Ecto neural progenitor cell (in vitro differentiated cells): Measurements from ENCODE around the gene ACVR1C.
A peak's percentile ranks its signal among the peaks of the same experiment; 100 is the strongest.

ENCODE experiments used
- DNase-seq: peaks from one replicate; pipeline ENCODE4 v3.0.0-alpha.2; 2018; ENCODE audit warnings: low spot score

Gene ACVR1C

GRCh38 chr2:157497638-157498314 is 130.9 kb downstream of the ACVR1C start:
- DNase-seq = no peak

GRCh38 chr2:157492189-157492773 is 136.4 kb downstream of the ACVR1C start:
- DNase-seq = peak; percentile 65

DNA sequence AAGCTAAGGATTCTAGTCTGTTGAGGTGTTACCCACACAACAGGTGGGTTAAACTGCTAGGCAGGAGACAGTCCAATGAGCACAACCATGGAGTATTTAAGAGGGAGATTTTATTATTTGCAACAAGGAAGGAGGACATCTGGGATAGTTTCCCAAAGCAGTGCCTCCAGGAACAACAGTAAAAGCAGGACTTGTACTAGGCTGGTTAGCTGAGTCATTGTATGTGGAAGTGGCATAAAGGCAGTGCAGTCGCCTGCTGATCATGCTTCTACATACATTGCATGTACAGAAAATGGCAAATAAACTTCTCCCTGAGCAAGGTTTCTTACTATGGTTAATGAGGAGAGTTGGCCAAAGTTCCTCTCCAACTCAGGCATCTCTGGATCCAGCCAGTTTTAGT is 138.7 kb downstream of the ACVR1C start:
- DNase-seq = no peak

- DNase-seq = no peak
Measured at GRCh38 chr2:157488877-157489276, 139.8 kb downstream of the ACVR1C start.

DNA sequence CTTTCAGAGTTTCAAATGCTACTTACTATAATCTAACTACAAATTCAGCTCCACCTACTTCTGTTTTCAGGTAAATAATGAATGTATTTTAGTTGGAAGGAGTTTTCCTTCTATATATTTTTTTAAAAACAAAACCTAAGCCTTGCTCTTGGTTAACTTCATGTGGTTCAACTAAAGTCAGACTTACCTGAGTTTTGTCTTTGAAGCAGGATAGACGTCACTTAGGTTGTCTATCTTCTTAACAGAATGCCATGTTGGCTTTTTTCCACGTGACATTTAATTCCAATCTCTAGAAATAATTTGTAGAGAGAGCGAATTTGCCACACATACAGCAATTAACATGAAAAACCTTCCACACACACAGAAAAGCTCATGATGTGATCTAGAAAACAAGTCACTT is 140.9 kb downstream of the ACVR1C start:
- DNase-seq = no peak

GRCh38 chr2:157487271-157487610 is 141.4 kb downstream of the ACVR1C start:
- no peak for DNase-seq

DNA sequence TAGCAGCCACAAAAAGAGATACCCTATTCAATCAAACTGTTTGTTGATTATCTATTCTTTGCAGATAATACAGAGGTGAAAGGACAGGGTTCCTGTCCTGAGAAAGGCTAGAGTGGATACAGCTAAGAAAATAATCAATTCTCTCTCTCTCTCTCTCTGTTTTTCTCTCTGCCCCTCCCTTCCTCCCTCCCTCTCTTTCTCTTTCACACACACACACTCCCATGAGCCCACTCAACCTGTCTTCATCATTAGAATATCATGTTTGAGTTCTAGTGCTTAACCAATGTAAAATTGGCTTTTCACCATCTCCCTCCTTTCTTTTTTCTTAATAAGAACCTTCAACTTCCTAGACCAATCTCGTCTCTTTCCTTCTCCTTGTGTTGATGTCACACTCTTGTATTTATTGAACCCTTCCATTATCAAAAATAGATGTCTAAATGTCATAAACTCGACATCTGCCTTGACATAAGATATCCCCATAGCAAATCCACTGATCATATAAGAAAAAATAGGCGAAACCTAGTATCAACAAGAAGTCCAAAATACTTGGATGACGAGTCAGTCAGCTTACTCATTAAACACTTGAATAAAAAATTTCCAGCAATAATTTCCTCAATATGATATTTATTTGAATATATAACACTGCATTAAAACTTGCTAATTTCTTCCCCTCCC is 141.9 kb downstream of the ACVR1C start:
- DNase-seq = no peak

GRCh38 chr2:157480182-157480961 is 148.3 kb downstream of the ACVR1C start:
- no peak for DNase-seq

DNA sequence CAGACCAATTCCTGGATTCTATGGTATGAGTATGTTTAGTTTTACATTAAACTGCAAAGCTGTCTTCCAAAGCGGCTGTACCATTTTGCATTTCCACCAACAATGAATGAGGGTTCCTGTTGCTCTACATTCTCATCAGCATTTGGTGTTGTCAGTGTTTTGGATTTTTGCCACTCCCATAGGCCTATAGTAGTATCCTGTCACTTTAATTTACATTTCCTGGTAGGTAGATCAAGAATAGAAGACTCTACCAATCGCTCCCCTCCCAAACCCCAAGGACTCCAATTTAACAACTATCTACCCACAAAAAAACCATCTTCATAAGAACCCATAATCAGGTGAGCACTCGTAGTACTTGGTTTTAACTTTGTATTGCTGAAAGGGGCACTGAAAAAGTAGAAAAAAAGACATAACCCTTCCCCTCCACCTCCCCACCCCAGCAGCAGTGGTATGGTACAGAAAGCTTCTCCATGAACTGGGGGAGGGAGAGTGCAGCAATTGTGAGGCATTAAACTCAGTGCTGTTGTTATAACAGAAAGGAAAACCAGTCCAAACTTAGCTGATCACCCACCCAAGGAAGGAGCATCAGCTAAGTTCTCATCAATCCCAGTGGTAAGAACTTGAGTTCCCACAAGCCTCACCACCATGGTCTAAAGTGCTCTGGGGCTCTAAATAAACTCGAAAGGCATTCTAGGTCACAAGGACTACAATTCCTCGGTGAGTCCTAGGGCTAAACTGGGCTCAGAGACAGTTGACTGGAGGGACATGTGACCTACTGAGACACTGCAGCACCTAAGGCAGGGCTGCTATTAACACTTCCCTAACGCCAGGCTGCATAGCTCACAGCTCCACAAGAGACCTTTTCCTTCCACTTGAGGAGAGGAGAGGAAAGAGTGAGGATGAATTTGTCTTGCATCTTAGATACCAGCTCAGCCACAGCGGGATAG is 149.3 kb downstream of the ACVR1C start:
- no peak for DNase-seq

DNA sequence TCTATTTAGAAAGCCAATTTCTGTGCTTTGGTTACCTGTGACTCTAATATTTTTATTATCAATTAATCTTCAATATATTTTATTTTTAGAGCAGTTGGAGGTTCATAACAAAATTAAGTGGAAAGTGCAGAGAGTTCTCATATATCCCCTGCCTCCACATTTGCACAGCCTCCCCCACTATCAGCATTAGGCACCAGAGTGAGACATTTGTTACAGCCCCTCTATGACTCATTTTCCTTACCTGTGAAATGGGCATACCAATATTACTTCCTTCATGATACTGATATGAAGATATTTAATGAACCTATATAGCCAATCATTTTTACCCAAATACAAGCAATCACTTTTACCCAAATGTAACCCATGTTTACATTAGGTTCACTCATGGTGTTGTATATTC is 150.7 kb downstream of the ACVR1C start:
- no peak for DNase-seq

DNA sequence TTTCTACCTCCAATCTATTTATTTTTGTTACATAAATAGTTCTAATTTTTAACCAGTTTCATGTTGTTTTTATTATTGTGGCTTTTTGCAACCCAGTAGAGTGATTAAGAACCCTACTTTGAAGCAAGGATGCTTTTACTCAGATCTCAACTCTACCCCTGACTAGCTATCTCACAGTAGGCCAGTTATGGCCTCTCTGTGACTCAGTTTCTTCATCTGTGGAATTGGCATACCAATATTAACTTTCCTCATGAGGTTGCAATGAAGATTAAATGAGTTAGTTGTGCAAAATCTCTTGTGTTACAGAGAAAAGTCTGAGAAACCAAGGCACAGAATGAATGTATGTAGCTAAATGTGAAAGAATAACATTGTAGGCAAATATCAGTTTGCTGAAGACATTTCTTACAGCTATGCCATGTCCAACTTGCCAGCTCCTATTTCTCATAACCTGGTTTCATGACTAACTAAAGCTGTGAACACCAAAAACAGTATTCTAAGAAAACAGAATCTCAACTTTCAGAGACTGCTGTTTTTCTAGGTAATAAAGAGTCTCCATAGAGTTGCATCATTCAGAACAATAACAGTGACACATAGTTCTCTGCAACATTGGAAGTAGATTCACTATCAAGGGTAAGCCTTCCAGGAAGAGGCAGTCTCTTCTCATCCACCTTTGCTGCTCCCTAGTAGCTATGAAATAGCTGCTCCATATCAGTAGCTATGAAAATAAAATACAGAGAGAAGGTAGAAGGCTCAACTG is 151.5 kb downstream of the ACVR1C start:
- DNase-seq = no peak
